GM19438 (cell line): ENCODE measurements around the gene RPRD1B.

Experiments used
- ATAC-seq: cut with Tn5 transposase; IDR thresholded peaks from one replicate; pipeline ENCODE4 v1.9.1; 2021; ENCODE audit warnings: low read depth; ENCODE audit not compliant: unreplicated experiment

RPRD1B gene

GRCh38 chr20:38116409-38117165 lies 83.0 kb downstream of the RPRD1B start:
- no peak for ATAC-seq

DNA sequence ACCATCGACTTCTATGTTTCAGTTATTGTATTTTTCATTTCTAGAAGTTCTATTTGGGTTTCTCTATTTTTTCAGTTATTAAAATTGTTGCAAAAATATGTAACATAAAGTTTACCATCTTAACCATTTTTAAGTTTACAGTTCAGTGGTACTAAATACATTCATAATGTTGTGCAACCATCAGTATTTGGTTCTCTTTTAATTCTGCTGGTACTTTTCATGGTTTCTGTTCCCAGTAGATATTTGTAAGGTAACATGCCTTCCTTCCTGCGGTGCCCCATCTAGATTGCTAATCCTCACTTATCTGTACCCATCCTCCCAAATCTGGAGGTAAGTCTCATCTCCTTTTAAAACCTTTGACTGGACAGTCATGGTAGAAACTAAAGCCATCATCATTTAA lies 83.7 kb downstream of the RPRD1B start:
- ATAC-seq, result no peak

DNA sequence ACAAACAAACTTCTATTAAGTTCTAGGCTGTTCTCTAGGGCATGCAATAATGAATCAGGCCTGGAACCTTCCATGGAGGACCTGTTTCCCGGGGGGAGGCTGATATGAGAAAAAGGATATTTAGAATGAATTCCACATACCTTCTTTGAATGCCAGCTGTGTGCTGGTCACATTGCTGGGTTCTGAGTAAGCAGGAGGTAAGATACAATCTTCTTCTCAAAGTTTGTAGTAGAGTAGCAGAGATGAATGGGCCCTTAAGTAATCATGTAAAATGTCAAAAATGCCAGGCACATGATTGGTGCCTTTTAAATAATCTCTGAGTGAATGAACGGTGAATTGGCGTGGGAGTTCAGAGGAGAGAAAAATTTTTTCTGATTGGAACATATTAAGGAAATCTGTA lies 84.1 kb downstream of the RPRD1B start:
- ATAC-seq, result no peak

DNA sequence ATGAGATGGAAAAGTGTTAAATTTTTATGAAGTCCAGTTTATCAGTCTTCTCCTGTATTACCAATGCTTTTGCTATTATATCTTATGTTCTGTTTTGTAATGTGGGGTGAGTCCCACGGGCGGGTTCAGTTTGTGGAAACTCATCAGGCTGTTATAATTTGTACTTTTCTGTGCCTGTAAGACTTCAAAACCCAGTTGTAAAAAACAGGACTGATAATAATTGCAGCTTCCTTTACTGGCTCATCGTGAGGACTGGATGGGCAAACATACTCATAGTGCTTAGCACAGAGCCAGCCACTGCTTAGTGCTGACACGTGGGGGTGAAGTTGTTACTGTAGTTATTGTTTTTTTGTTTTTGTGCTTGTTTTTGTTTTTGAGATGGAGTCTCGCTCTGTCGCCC lies 85.9 kb downstream of the RPRD1B start:
- no peak for ATAC-seq

- no peak for ATAC-seq
Measured at GRCh38 chr20:38120625-38120988, 87.1 kb downstream of the RPRD1B start.

DNA sequence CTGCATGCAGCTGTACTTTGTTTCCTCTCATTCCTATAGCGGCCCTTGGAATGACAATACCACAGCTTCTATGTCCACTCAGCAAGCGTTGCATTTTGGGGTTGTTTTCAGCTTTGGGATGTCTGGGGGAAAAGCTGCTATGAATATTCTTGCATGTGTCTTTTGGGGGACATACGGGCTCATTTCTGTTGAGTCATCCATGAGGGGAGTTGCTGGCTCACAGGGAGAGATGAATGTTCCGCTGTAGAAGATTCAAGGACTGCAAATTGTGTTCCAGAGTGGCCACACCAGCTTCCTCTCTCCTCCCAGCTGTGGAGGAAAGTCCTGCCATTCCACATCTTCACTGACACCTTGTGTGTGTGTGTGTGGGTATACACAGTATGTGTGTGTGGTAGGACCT lies 88.2 kb downstream of the RPRD1B start:
- ATAC-seq, result no peak

DNA sequence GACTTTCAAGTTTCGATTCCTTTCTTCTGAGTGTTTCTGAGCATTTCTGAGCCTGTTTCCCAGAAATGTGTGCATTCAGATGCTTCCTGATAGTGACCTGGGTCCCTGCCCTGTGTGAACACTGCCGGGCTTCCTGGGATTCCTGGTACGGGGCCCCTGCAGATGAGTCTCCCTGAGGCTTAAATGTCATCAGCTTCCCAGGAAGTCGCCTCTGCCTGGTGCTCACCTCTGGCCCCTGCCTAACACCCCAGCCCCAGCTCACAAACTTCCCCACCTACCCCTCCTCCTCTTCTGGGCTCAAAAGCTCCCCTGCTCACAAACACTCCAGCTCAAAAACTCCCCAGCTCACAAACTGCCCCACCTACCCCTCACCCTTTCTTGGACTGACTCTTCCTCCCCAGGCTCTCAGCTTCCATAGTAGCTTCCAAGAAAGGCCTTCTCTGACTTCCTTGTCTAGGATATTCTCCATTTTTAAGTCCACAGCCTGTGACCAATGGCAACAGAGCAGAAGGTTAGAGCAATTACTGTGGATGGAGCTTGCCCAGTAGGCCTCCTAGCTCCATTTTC lies 89.6 kb downstream of the RPRD1B start:
- ATAC-seq, result no peak

DNA sequence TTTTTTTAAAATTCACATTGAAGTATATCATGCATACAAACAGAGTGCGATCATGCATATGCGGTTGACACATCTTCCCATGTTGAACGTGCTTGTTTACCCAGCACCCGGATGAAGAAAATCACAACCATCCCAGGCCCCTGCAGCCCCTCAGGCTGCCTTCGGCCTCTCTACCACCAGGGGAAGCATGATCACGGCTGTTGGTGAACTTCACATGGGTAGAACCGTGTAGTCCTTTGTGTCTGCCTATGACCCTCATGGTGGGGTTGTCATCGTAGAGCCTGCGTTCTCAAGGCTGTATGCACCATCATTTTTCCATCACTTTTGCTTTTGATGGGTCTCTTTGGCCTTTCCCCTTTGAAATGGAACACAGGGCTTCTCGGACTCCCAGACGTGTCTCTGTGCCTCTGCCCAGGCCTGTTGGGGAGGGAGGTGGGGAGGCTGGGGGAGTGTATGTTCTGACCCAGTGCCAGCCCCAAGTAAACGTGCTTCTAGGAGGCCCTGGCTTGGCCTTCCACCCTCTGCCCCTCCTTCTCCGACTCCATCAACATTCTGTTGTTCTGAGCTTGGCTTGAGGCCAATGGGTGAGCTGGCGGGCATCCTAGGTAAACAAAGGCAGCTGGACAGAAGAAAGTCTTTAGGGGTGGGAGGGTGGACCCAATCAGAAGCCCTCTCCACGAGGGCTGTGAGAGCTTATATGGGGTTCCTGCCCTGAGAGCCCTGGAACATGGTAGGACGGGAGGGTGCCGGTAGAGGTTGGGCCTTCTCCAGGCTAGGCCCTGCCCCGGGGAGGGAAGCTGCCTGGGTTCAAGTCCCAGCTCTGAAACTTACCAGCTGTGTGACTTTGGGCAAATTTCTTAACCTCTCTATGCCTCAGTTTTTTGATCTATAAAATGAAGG lies 91.9 kb downstream of the RPRD1B start:
- no peak for ATAC-seq

- no peak for ATAC-seq
Measured at GRCh38 chr20:38126146-38126921, 92.8 kb downstream of the RPRD1B start.

DNA sequence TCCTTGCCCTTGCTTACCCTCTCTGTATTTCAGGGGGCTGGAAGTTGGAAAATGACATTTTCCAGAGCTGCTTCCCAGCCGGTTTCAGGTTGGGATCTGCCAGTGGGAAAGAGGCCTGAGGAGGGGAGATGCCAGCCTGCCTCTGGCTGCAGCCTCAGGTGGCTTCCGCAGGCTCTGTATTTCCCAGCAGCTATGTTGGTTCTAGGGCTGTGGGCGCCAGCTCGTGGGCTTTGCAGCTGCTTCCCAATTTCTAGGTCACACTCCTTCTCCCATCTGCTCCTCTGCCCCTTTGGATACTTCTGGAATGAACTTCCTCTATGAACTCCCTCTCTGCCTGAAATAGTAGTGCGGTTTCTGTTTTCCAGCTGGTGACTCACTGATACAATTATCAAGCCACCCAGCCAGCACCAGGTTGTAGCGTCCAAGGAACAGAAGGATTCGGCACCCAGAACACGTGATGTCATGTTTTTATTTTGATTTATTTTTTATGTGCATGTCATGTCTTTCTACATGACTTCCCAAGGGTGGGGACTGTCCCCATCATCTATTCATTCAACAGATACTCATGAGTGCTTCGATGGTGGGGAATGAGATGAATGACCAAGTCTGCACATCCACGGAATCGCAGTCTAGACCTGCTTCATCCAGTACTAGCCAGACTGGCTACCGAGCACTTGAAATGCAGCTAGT lies 93.5 kb downstream of the RPRD1B start:
- no peak for ATAC-seq

DNA sequence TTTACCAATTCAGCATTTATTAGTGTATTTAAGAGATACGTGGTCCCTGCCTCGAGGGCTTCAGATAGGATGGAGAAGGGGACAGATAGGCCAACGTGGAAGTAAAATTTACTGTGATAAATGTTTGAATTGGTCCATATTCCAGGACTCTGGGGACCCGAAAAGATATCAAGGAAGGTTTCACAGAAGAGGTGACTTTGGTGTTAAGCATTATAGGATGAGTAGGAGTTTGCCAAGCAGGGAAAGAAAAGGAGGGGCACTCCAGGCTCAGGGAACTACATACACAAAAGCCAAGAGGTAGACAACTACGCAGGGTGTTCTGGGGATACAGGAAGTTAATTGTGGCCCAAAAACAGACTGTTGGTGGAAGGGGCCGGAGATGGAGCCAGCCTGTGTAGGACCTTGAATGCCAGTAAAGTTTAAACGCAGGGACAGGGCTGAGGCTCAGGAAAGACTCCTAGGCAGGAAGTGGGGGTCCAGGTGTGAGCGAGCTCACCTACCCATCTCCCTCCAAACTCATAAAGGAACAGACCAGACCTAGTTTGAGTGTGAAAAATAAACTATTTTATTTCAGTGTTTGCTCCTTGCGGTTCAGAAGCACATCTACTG lies 94.5 kb downstream of the RPRD1B start:
- no peak for ATAC-seq

- ATAC-seq, result no peak
Measured at GRCh38 chr20:38128691-38129090, 95.1 kb downstream of the RPRD1B start.

- no peak for ATAC-seq
Measured at GRCh38 chr20:38129248-38129865, 95.8 kb downstream of the RPRD1B start.

- ATAC-seq, result no peak
Measured at GRCh38 chr20:38129893-38130609, 96.5 kb downstream of the RPRD1B start.

- ATAC-seq, result no peak
Measured at GRCh38 chr20:38130687-38131587, 97.4 kb downstream of the RPRD1B start.

DNA sequence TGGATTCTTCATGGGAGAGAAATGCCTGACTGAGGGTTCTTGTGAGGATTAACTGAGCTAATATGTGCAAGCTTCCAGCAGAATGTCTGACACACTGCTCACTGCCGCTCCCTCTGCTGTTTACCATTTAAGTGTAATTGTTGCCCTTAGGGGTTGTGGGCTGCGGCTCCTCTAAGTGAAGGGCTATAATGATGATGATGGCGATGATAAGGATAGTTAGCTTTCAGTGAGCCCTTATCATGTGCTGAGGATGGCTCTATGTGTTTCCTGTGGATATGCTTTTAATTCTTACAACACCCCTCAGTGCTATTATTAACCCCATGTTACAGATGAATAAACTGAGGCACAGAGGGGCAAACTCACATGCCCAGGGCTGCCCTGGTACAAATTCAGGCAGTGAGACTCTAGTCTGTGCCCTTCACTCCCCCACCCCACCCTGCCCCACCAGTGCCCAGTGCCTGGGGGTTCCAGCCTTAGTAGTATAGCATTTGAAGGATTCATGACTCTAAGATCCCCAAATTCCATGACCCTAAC lies 98.1 kb downstream of the RPRD1B start:
- no peak for ATAC-seq

- no peak for ATAC-seq
Measured at GRCh38 chr20:38132156-38132909, 98.8 kb downstream of the RPRD1B start.
